Measurements from ENCODE around the gene IDH3A. TPM values are rescaled to one million over a fixed set of nuclear protein-coding genes. Genes with fewer than 3 reads are reported as not detected.

Gene IDH3A
- total RNA-seq, 2 donors from 2014 or later, result 34.2 to 43.2 TPM

- H3K27me3 ChIP-seq (ENCODE audit: control insufficient read depth, insufficient read depth, low read length, poor library complexity, severe bottlenecking), result no peaks in the 10 kb centered on the region
- no peak for DNase-seq
- no peaks in the 10 kb centered on the region for H3K9me3 ChIP-seq (ENCODE audit: control insufficient read depth, low read length)
- no peak overlapping the region for H3K4me3 ChIP-seq (ENCODE audit: low read length)
- Mint-ChIP-seq H3K4me3 (no peak overlapping the region), H3K9me3 (no peaks in the 10 kb centered on the region), H3K27me3 (ENCODE audit: insufficient read depth) (peaks cover 3% of the 10 kb centered on the region), H3K4me1 (peaks cover 36% of the 10 kb centered on the region), H3K36me3 (ENCODE audit: low read depth) (no peaks in the 10 kb centered on the region), H3K27ac (no peak overlapping the region)
- H3K4me1 ChIP-seq (ENCODE audit: control insufficient read depth, insufficient read depth, low read length), result peaks cover 13% of the 10 kb centered on the region
- 94 to 95% methylated on average over 7 to 8 of the region's 8 CpGs for WGBS, 2 experiments (ENCODE audit: insufficient coverage in 1 of 2, insufficient read length in 1 of 2)
- no peak overlapping the region for H3K9ac ChIP-seq (ENCODE audit: extremely low read depth, low read length, poor library complexity, severe bottlenecking)
- no peaks in the 10 kb centered on the region for H3K36me3 ChIP-seq (ENCODE audit: control insufficient read depth, insufficient read depth, low read length)
- H3K27ac ChIP-seq (ENCODE audit: low read depth, low read length), result no peak overlapping the region
- TF ChIP-seq CTCF (conservative IDR thresholded peaks at IDR 0.05), result no peak
These were observed 59.2 kb downstream of the IDH3A start for GRCh38 chr15:78208341-78208844.

- Histone ChIP-seq H3K36me3 (ENCODE audit: control insufficient read depth, insufficient read depth, low read length) (no peaks in the 10 kb centered on the region), H3K4me3 (ENCODE audit: low read length) (no peak overlapping the region), H3K27ac (ENCODE audit: low read depth, low read length) (no peak overlapping the region), H3K9me3 (ENCODE audit: control insufficient read depth, low read length) (no peaks in the 10 kb centered on the region), H3K9ac (ENCODE audit: extremely low read depth, low read length, poor library complexity, severe bottlenecking) (no peak overlapping the region), H3K4me1 (ENCODE audit: control insufficient read depth, insufficient read depth, low read length) (peaks cover 13% of the 10 kb centered on the region), H3K27me3 (ENCODE audit: control insufficient read depth, insufficient read depth, low read length, poor library complexity, severe bottlenecking) (no peaks in the 10 kb centered on the region)
- TF ChIP-seq CTCF (conservative IDR thresholded peaks at IDR 0.05), result no peak
- Mint-ChIP-seq H3K4me3 (no peak overlapping the region), H3K36me3 (ENCODE audit: low read depth) (no peaks in the 10 kb centered on the region), H3K9me3 (no peaks in the 10 kb centered on the region), H3K27me3 (ENCODE audit: insufficient read depth) (peaks cover 3% of the 10 kb centered on the region), H3K27ac (no peak overlapping the region), H3K4me1 (peaks cover 36% of the 10 kb centered on the region)
- no peak for DNase-seq
- WGBS, 2 experiments (ENCODE audit: insufficient coverage in 1 of 2, insufficient read length in 1 of 2), result 93 to 94% methylated on average over 18 to 20 of the region's 20 CpGs
These were observed 59.9 kb downstream of the IDH3A start for GRCh38 chr15:78208887-78209645.

GRCh38 chr15:78209646-78210348, 60.6 kb downstream of the IDH3A start:
- WGBS, 2 experiments (ENCODE audit: insufficient coverage in 1 of 2, insufficient read length in 1 of 2), result 91% methylated on average over 9 of the region's 9 CpGs
- TF ChIP-seq CTCF (conservative IDR thresholded peaks at IDR 0.05), result no peak
- Mint-ChIP-seq H3K4me1 (peaks cover 36% of the 10 kb centered on the region), H3K27ac (no peak overlapping the region), H3K9me3 (no peaks in the 10 kb centered on the region), H3K27me3 (ENCODE audit: insufficient read depth) (peaks cover 3% of the 10 kb centered on the region), H3K4me3 (no peak overlapping the region), H3K36me3 (ENCODE audit: low read depth) (no peaks in the 10 kb centered on the region)
- H3K4me1 ChIP-seq (ENCODE audit: control insufficient read depth, insufficient read depth, low read length), result peaks cover 13% of the 10 kb centered on the region
- H3K36me3 ChIP-seq (ENCODE audit: control insufficient read depth, insufficient read depth, low read length), result no peaks in the 10 kb centered on the region
- no peak overlapping the region for H3K4me3 ChIP-seq (ENCODE audit: low read length)
- H3K9me3 ChIP-seq (ENCODE audit: control insufficient read depth, low read length), result no peaks in the 10 kb centered on the region
- peak overlapping the region; percentile 15 for H3K9ac ChIP-seq (ENCODE audit: extremely low read depth, low read length, poor library complexity, severe bottlenecking)
- H3K27me3 ChIP-seq (ENCODE audit: control insufficient read depth, insufficient read depth, low read length, poor library complexity, severe bottlenecking), result no peaks in the 10 kb centered on the region
- DNase-seq, result peak; percentile 46
- no peak overlapping the region for H3K27ac ChIP-seq (ENCODE audit: low read depth, low read length)
